Suprapubic skin (tissue), 4 donors: Measurements from ENCODE around the gene SURF1. TPM values are rescaled to one million over a fixed set of nuclear protein-coding genes. Genes with fewer than 3 reads are reported as not detected.

Experiments
- DNase-seq, 2 donors: peaks; one replicate each; pipeline ENCODE4 v3.0.0-alpha.2; 2019; ENCODE audit warnings: low spot score in 2 of 2
- H3K27ac ChIP-seq: fragments of 200-600 bp; sonication (generic); one replicate; pipeline ENCODE4 v1.5.1; 2019
- H3K27me3 ChIP-seq: fragments of 200-600 bp; sonication (generic); one replicate; pipeline ENCODE4 v1.5.1; 2019
- H3K36me3 ChIP-seq: fragments of 200-600 bp; sonication (generic); one replicate; pipeline ENCODE4 v1.5.1; 2019
- H3K4me1 ChIP-seq: fragments of 200-600 bp; sonication (generic); one replicate; pipeline ENCODE4 v1.5.1; 2019
- H3K4me3 ChIP-seq: fragments of 200-600 bp; sonication (generic); one replicate; pipeline ENCODE4 v1.5.1; 2019; ENCODE audit warnings: mild to moderate bottlenecking
- H3K9me3 ChIP-seq: fragments of 200-600 bp; sonication (generic); one replicate; pipeline ENCODE4 v1.5.1; 2019
- CTCF ChIP-seq, 2 donors: fragments of 200-600 bp in 1 of 2; fragments of 450-650 bp in 1 of 2; sonication (generic) in 1 of 2; IDR thresholded peaks; one replicate each; pipeline ENCODE4 v1.5.1; 2016 to 2019; ENCODE audit warnings: antibody characterized with exemption in 2 of 2, mild to moderate bottlenecking in 1 of 2, moderate library complexity in 1 of 2
- EP300 ChIP-seq: sonication (generic); formaldehyde crosslinking; IDR thresholded peaks from one replicate; pipeline ENCODE4 v1.6.1; 2017; ENCODE audit warnings: antibody characterized with exemption
- POLR2A ChIP-seq, 2 donors: fragments of 450-650 bp; IDR thresholded peaks; one replicate each; pipeline ENCODE4 v1.6.1; 2017; ENCODE audit warnings: antibody characterized with exemption in 2 of 2, mild to moderate bottlenecking in 2 of 2, moderate library complexity in 2 of 2
- POLR2AphosphoS5 ChIP-seq, 3 donors: sonication (generic); formaldehyde crosslinking; IDR thresholded peaks; one replicate each; pipeline ENCODE4 v1.6.1; 2017; ENCODE audit warnings: antibody characterized with exemption in 3 of 3
- WGBS: methylation state at CpG from one replicate; pipeline ENCODE4 v1.1.5; 2018; 5-methylcytosine and 5-hydroxymethylcytosine counted together
- total RNA-seq, 4 donors: library from RNA; depleted of rRNA; stranded (reverse); fragments of >200 nt; gene quantifications; one replicate each; pipeline ENCODE4 v1.1.0, GENCODE V29; 2016

Gene SURF1
- total RNA-seq, 4 donors from 2014 or later, result 29.1 to 45.0 (median 33.4) TPM

DNA sequence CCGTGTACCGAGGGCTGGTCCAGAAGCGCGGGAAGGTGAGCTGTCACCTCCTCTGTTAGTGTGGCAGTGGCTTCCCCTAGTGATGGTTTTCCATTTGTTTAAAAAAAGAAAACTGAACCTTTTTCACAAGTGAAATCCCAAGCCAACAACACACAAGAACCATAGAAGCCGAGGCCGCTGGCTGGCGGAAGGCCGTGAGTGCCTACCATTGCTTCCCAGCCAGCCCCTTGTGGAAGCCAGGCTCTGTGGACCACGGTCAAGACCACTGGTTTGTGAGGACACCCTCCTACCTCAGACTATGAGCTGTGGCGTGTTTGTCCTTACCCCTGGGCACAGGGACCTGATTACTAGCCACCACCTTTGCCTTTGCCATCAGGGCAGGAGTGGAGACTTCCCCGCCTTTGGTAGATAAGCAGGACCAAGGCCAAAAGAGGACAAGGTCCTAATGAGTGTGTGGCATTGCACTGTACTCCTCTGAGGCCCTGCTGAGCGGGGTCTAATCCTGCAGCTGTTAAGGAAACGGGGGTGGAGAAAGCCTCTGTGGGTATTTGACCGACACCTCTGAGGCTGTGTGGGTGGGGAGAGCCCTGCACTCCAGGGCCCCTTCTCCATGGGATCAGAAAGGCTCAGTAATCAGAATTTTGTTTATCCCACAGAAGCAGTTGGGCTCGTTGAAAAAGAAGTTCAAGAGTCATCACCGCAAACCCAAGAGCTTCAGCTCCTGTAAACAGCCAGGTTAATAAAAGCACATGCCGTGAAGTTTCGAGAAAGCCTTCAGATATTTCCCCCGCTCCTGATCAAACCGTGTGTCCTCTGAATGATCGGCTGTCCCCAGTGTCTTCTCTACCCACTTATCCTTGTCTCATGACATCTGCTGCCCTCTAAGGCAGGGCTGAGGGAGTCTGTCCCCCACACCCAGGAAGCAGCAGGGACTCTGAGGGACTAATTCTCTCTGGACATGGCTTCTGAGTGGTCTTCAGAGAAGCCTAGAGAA, 4.4 kb upstream of the SURF1 start:
- no peak for DNase-seq
- Histone ChIP-seq H3K36me3 (peaks cover 62% of the 10 kb centered on the region), H3K9me3 (no peaks in the 10 kb centered on the region), H3K4me1 (peaks cover 58% of the 10 kb centered on the region), H3K27me3 (no peaks in the 10 kb centered on the region), H3K4me3 (no peak overlapping the region), H3K27ac (no peak overlapping the region)
- 83% methylated on average over 21 of the region's 21 CpGs for WGBS
- TF ChIP-seq POLR2AphosphoS5 (IDR thresholded peaks at IDR 0.05) (no peak), POLR2A (IDR thresholded peaks at IDR 0.05) (no peak)

DNA sequence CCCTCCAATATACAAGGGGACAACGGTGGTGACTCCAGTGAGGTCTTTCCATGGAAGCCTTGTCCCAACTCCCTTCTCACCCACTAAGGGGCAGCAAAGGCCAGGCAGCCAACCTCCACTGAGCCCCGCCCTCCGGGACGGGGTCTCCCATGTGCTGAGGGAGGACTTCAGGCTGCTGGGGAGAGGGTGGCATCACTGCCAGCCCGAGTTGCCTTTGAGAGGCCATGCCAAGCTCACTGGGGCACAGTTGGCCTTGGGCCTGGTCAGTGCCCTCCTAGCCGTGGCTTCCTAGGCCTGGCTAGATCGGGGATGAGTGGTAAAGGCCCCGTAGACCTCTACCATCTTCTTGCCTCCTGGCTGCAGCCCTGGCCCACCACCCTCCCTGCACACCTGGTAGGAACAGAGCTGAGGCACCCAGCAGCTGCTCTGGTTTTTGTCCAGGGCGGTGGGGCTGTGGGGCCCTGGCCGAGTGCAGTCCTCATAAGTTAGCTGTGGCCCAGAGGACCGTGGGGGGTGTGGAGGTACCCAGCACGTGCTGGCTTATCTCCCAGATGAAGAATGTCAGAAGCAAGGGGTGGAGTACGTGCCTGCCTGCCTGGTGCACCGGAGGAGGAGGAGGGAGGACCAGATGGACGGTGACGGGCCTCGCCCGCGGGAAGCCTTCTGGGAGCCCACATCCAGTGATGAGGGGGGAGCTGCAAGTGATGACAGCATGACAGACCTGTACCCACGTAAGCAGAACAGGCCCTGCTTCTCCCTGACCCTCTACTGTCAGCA, 3.3 kb upstream of the SURF1 start:
- Histone ChIP-seq H3K27ac (no peak overlapping the region), H3K4me1 (peaks cover 59% of the 10 kb centered on the region), H3K9me3 (no peaks in the 10 kb centered on the region), H3K36me3 (peaks cover 51% of the 10 kb centered on the region), H3K4me3 (no peak overlapping the region), H3K27me3 (no peaks in the 10 kb centered on the region)
- DNase-seq, result peak in 1 of 2 donors; percentile 61
- 27% methylated on average over 6 of the region's 20 CpGs for WGBS
- TF ChIP-seq POLR2AphosphoS5 (IDR thresholded peaks at IDR 0.05), result no peak
- TF ChIP-seq POLR2A (IDR thresholded peaks at IDR 0.05), result no peak
- TF ChIP-seq CTCF (IDR thresholded peaks at IDR 0.05), result no peak
- TF ChIP-seq EP300, result no peak

- DNase-seq, result no peak
- H3K36me3 ChIP-seq, result peaks cover 47% of the 10 kb centered on the region
- H3K4me3 ChIP-seq, result no peak overlapping the region
- H3K4me1 ChIP-seq, result peaks cover 45% of the 10 kb centered on the region
- no peak overlapping the region for H3K27ac ChIP-seq
- H3K27me3 ChIP-seq, result no peaks in the 10 kb centered on the region
- 82% methylated on average over 9 of the region's 14 CpGs for WGBS
- no peaks in the 10 kb centered on the region for H3K9me3 ChIP-seq
- no peak for TF ChIP-seq POLR2A (IDR thresholded peaks at IDR 0.05)
These were observed 1.4 kb upstream of the SURF1 start for GRCh38 chr9:133357656-133358055.

DNA sequence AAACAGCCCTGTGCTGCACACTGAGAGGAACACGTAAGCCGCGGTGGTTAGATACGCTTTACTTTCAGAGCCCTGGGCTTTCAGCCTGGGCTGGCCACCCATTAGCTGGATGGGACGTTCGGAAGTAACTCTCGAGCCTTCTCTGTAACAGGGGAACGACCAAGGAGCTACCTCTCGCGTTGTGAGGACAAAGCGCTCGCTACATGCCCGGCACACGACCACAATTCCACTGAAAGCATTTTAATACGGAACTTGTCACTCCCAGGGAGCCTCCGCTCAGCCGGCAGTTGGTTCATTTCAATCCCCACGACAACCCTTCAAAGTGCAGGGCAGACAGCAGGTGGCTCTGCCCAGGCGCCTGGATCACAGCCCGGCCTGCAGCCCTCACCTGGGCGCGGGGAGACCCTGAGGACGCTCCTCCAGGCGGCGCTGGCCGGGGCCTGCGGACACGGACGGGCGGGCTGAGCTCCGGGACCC, 368 bp downstream of the SURF1 start:
- Histone ChIP-seq H3K4me3 (peak overlapping the region; percentile 77), H3K4me1 (peaks cover 43% of the 10 kb centered on the region), H3K27me3 (no peaks in the 10 kb centered on the region), H3K27ac (peak overlapping the region; percentile 80), H3K36me3 (peaks cover 47% of the 10 kb centered on the region), H3K9me3 (no peaks in the 10 kb centered on the region)
- under 1% methylated on average over 25 of the region's 31 CpGs for WGBS
- no peak for DNase-seq
- TF ChIP-seq POLR2A (IDR thresholded peaks at IDR 0.05), result no peak
- TF ChIP-seq EP300, result no peak
- TF ChIP-seq CTCF (IDR thresholded peaks at IDR 0.05), result no peak
- no peak for TF ChIP-seq POLR2AphosphoS5 (IDR thresholded peaks at IDR 0.05)

- H3K4me1 ChIP-seq, result peaks cover 46% of the 10 kb centered on the region
- H3K27ac ChIP-seq, result no peak overlapping the region
- no peak for TF ChIP-seq EP300
- no peak for TF ChIP-seq CTCF (IDR thresholded peaks at IDR 0.05)
- TF ChIP-seq POLR2AphosphoS5 (IDR thresholded peaks at IDR 0.05), result no peak
- TF ChIP-seq POLR2A (IDR thresholded peaks at IDR 0.05), result no peak
- peaks cover 47% of the 10 kb centered on the region for H3K36me3 ChIP-seq
- DNase-seq, result no peak
- no peaks in the 10 kb centered on the region for H3K9me3 ChIP-seq
- H3K4me3 ChIP-seq, result no peak overlapping the region
- 58% methylated on average over 4 of the region's 7 CpGs for WGBS
- no peaks in the 10 kb centered on the region for H3K27me3 ChIP-seq
These were observed 1.5 kb downstream of the SURF1 start for GRCh38 chr9:133354766-133355165.

DNA sequence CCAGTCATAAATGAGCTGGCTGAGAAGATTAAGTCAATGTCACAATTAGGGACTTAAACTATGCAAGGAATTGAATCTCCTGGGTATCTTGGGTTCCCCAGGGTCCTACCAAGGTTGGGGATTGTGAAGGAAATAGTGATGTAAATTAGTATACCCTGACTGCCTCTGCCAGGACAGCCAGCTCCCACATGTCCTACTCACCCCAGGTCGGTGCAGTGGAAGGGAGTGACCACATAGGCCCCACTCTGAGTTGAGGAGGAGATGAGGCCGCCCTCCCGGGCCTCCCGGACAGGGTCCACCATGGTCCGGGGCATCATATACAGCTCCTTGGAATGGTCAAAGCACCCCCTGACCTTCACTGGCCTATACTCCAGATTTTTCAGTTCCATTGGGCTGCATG, 2.7 kb downstream of the SURF1 start:
- TF ChIP-seq EP300 (no peak), CTCF (IDR thresholded peaks at IDR 0.05) (no peak), POLR2A (IDR thresholded peaks at IDR 0.05) (no peak), POLR2AphosphoS5 (IDR thresholded peaks at IDR 0.05) (no peak)
- H3K4me3 ChIP-seq, result no peak overlapping the region
- H3K4me1 ChIP-seq, result peaks cover 54% of the 10 kb centered on the region
- DNase-seq, result no peak
- peaks cover 47% of the 10 kb centered on the region for H3K36me3 ChIP-seq
- H3K9me3 ChIP-seq, result no peaks in the 10 kb centered on the region
- H3K27me3 ChIP-seq, result no peaks in the 10 kb centered on the region
- WGBS, result 75% methylated on average over 5 of the region's 5 CpGs
- no peak overlapping the region for H3K27ac ChIP-seq
